HCT116 (cell line): ENCODE measurements around the gene PCSK6.

Experiments used
- CTCF ChIP-seq, 3 experiments: fragments of 200-600 bp in 1 of 3; sonication (generic) in 1 of 3; IDR thresholded peaks in 2 of 3; conservative IDR thresholded peaks in 1 of 3; 2 replicates each; pipeline ENCODE4 v1.5.1; 2012 to 2017; ENCODE audit warnings: low read depth in 2 of 3, low read length in 2 of 3, antibody characterized with exemption in 1 of 3, borderline replicate concordance in 1 of 3, control low read depth in 1 of 3, mild to moderate bottlenecking in 1 of 3, mixed read lengths in 1 of 3, mixed run types in 1 of 3, moderate library complexity in 1 of 3; ENCODE audit not compliant: insufficient read depth in 1 of 3
- EZH2 ChIP-seq: fragments of 200-600 bp; sonication (generic); IDR thresholded peaks from 2 replicates; pipeline ENCODE4 v1.6.1; 2017; ENCODE audit warnings: antibody characterized with exemption, mixed run types
- REST ChIP-seq: IDR thresholded peaks from 2 replicates; pipeline ENCODE4 v1.6.1; 2012; ENCODE audit warnings: low read depth
- SP1 ChIP-seq: IDR thresholded peaks from 2 replicates; pipeline ENCODE4 v1.6.1; 2012; ENCODE audit warnings: low read depth
- ZNF274 ChIP-seq: fragments of 200-500 bp; sonication (Bioruptor generic); IDR thresholded peaks from 2 replicates; pipeline ENCODE4 v1.6.1; 2014; ENCODE audit warnings: mild to moderate bottlenecking, low read depth, low read length, inconsistent platforms

GRCh38 chr15:101275018-101275417 lies 214.5 kb downstream of the PCSK6 start:
- no peak for TF ChIP-seq REST
- TF ChIP-seq EZH2: no peak
- TF ChIP-seq CTCF (IDR thresholded peaks at IDR 0.05 in 2 of 3, conservative IDR thresholded peaks at IDR 0.05 in 1 of 3; ENCODE audit: borderline replicate concordance in 1 of 3, insufficient read depth in 1 of 3, low read depth in 2 of 3, low read length in 2 of 3): no peak
- TF ChIP-seq ZNF274: no peak
- TF ChIP-seq SP1: no peak
